Testis (tissue), 2 donors: ENCODE results near the gene TJP1.

Source experiments
- POLR2A ChIP-seq: fragments of 450-650 bp; IDR thresholded peaks from one replicate; pipeline ENCODE4 v1.6.1; 2017; ENCODE audit warnings: antibody characterized with exemption, mild to moderate bottlenecking, moderate library complexity
- TF ChIP-seq, protein P1 (sequence below), 3 experiments: fragments of 450-650 bp in 2 of 3; fragments of 200-600 bp in 1 of 3; sonication (generic) in 1 of 3; IDR thresholded peaks; one replicate each; pipeline ENCODE4 v1.5.1; 2016 to 2019; ENCODE audit warnings: antibody characterized with exemption in 3 of 3, mild to moderate bottlenecking in 2 of 3, moderate library complexity in 1 of 3

DNA sequence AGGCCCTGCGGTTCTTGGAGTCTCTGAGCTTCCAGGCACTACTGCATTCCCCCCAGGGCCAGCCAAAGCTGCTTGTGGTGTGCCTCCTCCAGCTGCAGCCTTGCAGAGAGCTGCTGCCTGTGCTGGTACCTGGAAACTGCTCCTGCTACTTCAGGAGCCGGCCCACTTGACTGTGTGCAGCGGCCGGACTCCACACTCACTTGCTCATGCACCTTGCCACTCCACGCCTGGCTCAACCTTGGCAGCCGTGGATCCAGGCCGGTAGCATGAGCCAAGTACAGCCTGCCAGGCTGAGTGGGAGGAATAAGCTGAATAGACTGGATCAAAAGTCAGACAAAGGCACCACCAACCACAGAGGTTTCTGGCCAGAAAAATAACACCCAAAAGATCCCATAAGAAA, 169.7 kb downstream of the TJP1 start:
- TF ChIP-seq POLR2A, result no peak
- TF ChIP-seq, protein P1, sequence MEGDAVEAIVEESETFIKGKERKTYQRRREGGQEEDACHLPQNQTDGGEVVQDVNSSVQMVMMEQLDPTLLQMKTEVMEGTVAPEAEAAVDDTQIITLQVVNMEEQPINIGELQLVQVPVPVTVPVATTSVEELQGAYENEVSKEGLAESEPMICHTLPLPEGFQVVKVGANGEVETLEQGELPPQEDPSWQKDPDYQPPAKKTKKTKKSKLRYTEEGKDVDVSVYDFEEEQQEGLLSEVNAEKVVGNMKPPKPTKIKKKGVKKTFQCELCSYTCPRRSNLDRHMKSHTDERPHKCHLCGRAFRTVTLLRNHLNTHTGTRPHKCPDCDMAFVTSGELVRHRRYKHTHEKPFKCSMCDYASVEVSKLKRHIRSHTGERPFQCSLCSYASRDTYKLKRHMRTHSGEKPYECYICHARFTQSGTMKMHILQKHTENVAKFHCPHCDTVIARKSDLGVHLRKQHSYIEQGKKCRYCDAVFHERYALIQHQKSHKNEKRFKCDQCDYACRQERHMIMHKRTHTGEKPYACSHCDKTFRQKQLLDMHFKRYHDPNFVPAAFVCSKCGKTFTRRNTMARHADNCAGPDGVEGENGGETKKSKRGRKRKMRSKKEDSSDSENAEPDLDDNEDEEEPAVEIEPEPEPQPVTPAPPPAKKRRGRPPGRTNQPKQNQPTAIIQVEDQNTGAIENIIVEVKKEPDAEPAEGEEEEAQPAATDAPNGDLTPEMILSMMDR (IDR thresholded peaks at IDR 0.05), result no peak
